LHCN-M2 (cell line): ENCODE measurements around the gene TFG. TPM values are rescaled to one million over a fixed set of nuclear protein-coding genes. Genes with fewer than 3 reads are reported as not detected.

Source experiments
- DNase-seq: peaks from one replicate; pipeline ENCODE4 v3.0.0-alpha.2; 2012; ENCODE audit warnings: low read depth
- total RNA-seq: library from RNA; depleted of rRNA; stranded (reverse); fragments of >200 nt; gene quantifications from 2 replicates; pipeline ENCODE4 v1.2.3, GENCODE V29; 2014

The TFG gene
- total RNA-seq, 1 experiment from 2014 or later: 122 TPM

- no peak for DNase-seq
Measured at GRCh38 chr3:100706365-100706764, 2.9 kb upstream of the TFG start.

- DNase-seq: no peak
Measured at GRCh38 chr3:100708644-100708988, 678 bp upstream of the TFG start.

- DNase-seq: peak; percentile 18
Measured at GRCh38 chr3:100709842-100710260, 557 bp downstream of the TFG start.

GRCh38 chr3:100710261-100710968 lies 1.1 kb downstream of the TFG start:
- DNase-seq: peak; percentile 74

- no peak for DNase-seq
Measured at GRCh38 chr3:100715176-100715575, 5.9 kb downstream of the TFG start.

- DNase-seq: no peak
Measured at GRCh38 chr3:100717063-100717462, 7.8 kb downstream of the TFG start.

GRCh38 chr3:100717637-100718487 lies 8.6 kb downstream of the TFG start:
- DNase-seq: no peak

- no peak for DNase-seq
Measured at GRCh38 chr3:100719136-100719535, 9.8 kb downstream of the TFG start.

DNA sequence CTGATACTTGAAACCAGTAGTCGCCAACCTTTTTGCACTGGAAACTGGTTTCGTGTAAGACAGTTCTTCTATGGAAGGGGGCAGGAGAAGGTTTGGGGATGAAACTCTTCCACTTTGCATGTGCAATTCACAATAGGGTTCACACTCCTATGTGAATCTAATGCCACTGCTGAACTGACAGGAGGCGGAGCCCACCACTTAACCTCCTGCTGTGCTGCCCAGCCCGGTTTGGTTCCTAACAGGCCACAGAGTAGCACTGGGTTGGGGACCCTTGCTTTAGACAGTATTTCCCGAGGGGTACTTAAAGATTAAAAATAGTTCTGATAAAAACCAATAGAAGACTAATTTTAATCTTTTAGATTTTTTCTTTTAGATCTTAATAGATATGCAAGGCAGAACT lies 11.1 kb downstream of the TFG start:
- DNase-seq: no peak

DNA sequence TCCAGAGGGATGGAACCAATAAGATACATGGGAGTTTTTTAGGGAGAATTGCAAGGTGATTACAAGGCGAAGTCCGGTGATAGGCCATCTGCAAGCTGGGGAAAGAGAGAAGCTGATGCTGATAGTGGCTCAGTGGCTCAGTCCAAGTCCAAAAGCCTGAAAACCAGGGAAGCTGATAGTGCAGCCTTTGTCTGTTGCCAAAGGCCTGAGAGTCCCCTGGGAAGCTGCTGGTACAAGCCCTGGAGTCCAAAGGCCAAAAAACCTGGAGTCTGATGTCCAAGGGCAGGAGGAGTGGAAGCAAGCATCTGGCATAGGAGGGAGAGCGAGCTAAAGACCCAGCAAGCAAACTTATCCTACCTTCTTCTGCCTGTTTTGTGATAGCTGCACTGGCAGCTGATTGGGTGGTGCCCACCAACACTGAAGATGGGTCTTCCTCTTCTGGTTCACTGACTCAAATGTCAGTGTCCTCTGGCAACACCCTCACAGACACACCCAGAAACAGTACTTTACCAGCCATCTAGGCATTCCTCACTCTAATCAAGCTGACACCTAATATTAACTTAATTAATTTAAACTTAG lies 16.7 kb downstream of the TFG start:
- DNase-seq: no peak

- no peak for DNase-seq
Measured at GRCh38 chr3:100726706-100727105, 17.4 kb downstream of the TFG start.

GRCh38 chr3:100730524-100730923 lies 21.2 kb downstream of the TFG start:
- DNase-seq: no peak

DNA sequence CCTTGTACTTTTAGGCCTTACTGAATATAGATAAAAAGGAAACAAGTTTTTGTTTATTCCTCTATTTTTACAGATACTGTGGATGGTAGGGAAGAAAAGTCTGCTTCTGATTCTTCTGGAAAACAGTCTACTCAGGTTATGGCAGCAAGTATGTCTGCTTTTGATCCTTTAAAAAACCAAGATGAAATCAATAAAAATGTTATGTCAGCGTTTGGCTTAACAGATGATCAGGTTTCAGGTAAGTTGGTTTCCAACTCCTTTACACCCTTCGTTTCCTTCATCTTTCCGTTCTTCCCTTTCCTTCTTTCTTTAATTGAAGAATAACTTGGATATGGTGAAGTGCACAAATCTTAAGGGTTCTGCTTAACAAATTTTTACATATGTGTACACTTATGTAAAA lies 23.1 kb downstream of the TFG start:
- DNase-seq: no peak

- DNase-seq: peak; percentile 25
Measured at GRCh38 chr3:100737334-100737733, 28.0 kb downstream of the TFG start.

DNA sequence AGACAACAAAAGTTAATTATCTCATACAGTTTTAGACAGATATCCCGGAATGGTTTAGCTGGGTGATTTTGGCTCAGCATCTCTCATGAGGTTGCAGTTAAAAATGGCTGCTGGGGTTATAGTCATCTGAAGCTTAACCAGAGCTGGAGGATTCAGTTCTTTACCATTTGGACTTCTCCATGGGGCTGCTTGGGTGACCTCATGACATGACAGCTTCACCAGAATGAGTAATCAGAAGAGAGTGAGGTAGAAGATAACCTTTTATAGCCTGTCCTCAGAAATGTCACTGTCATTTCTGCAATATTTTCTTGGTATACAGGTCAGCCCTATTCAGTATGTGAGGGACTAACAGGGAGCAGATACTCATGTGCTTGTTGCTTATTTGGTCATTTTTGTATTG lies 30.9 kb downstream of the TFG start:
- peak; percentile 20 for DNase-seq

- DNase-seq: no peak
Measured at GRCh38 chr3:100743535-100743934, 34.2 kb downstream of the TFG start.

GRCh38 chr3:100744671-100745070 lies 35.4 kb downstream of the TFG start:
- DNase-seq: no peak

DNA sequence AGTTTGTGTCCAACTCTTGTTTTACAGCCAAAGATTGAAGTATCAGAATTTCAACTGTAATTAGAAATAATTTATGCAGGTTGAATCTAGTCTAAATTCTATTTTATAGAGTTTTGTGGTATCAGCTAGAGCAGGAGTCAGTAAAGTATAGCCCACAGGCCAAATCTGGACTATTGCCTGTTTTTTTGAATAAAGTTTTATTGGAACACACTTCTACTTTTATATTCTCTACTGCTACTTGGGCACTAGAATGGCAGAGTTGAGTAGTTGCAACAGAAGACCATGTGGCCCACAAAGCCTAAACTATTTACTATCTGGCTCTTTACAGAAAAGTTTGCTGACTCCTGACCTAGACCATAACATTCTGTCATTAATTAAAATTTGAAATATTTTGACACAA lies 36.3 kb downstream of the TFG start:
- no peak for DNase-seq

- no peak for DNase-seq
Measured at GRCh38 chr3:100746092-100746491, 36.8 kb downstream of the TFG start.

- no peak for DNase-seq
Measured at GRCh38 chr3:100748220-100748619, 38.9 kb downstream of the TFG start.

DNA sequence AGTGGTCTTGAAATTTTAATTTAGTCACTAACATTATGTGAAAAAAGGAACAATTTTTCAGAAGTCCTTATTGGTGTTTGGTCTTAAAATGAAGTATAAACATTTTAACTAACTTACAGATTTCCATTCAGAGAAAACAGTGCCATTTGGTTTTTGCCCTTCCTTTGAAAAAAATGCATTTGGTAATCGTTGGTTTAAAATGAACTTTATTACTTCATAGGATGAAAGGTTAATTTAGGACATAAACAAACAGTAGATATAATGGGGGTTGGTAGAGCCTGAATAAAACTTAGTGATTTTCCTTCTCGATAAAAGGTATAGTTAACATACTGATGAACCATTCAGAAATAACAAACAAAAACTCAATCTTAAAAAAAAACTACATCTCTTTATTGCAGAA lies 39.7 kb downstream of the TFG start:
- DNase-seq: no peak

GRCh38 chr3:100753846-100754245 lies 44.6 kb downstream of the TFG start:
- DNase-seq: peak; percentile 10
